ENCODE results near the gene GUCD1.

- TF ChIP-seq ZNF274 (IDR thresholded peaks at IDR 0.05; ENCODE audit: low read depth, low read length) (no peak), YY1 (IDR thresholded peaks at IDR 0.05; ENCODE audit: insufficient read depth, insufficient read length) (no peak)
Observed at GRCh38 chr22:24554313-24555164, at the start of gene GUCD1.
